GM19324 (cell line): ENCODE measurements around the gene GNB1L.
"Not testable (repeated sequence)": the region's sequence is repeated elsewhere in the genome, so short reads cannot be mapped to it uniquely, and the experiment has no call there.

Experiments
- ATAC-seq: cut with Tn5 transposase; IDR thresholded peaks from one replicate; pipeline ENCODE4 v1.9.1; 2021; ENCODE audit warnings: mild to moderate bottlenecking, moderate library complexity; ENCODE audit not compliant: unreplicated experiment, low FRiP score

The GNB1L gene

DNA sequence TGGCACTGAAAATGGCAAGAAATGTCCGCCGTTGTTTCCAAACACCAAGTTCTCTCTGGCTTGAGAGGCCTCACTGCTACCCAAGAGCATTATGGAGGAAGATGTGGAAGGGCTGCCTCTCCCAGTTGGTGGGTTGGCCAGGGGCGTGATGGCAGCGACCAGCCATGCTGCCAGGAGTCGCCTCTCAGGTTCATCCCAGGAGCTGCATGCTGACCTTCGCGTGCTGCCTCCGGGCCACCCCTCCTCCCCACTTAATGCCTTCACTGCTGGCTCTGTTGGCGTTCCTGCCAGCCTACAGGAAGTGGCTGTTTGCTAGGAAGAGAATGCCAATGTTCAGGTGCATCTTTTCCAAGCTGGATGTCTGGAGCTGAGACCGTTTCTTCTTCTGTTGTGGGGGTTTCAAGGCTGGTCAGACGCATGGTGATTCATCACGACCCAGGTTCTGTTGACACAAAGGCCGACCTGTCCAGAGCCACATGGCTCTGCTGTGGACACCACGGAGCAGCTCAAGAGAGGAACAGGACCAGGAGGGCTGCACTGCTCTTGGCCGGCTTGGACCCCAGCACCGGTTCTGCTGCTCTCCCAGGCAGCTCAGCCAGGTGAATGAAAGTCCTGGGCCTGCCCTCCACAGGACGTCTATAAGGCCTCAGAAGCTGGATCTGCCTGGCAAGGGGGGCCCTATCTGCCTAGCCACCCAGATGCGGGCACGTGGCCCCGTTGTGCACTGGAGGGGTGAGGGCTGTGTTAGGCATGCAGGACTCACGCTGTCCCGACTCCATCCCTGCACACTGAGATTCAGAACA, 69.0 kb downstream of the GNB1L start:
- no peak for ATAC-seq

DNA sequence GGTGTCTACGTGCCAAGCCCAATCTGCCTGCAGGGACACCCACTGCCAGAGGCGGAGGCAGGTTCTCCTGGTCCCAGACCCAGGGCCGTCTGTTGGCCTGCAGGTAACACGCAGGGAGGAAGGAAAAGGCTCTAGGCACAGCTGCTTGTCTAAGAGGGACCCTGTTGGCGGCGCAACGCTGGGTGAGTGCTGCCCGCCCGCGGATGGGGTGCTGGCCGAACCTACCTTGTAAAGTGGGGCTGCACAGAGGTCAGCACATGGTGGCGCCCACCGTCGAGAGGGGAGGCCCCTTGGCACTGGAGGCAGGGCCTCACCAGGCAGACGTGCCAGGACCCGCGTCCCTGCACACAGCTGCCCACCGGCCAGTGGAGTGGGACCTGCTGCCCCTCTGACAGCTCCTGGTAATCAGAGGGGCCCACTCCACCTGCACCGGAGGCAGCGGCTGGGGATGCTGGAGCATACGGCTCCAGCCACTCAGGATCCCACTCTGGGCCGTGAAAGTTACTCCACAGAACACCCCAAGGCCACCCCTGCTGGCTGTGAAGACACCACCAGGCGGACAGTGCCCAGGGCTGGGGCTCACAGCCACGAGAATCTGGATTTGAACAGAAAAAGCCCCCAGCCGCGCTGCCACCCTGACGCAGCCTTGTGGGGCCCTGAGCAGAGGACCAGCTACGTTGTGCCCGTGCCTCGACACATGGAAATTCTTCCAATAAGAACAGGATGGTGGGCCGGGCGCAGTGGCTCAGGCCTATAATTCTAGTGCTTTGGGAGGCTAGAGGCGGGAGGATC, 70.1 kb downstream of the GNB1L start:
- no peak for ATAC-seq

GRCh38 chr22:19783586-19784383, 70.9 kb downstream of the GNB1L start:
- no peak for ATAC-seq

GRCh38 chr22:19782533-19782932, 72.1 kb downstream of the GNB1L start:
- ATAC-seq, result no peak

GRCh38 chr22:19779685-19780268, 74.9 kb downstream of the GNB1L start:
- no peak for ATAC-seq

DNA sequence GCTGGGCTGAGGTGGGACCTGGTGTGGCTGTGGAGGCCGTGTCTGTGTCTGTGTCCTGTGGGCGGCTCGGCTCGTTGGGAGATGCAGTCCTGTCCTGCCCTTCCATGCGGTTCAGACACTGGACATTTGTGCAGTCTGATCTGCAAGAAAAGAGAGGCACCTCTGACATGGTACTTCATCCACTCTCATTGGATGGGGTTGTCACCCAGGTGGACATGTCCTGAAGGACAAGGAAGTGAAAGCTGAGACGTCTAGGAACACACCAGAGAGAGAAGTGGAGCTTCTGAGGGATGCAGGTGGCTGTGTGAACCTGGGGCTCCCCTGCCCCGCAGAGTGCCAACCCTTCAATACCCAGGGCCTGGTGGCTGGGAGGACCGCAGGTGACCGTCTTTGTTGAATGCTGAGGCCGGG, 75.7 kb downstream of the GNB1L start:
- no peak for ATAC-seq

DNA sequence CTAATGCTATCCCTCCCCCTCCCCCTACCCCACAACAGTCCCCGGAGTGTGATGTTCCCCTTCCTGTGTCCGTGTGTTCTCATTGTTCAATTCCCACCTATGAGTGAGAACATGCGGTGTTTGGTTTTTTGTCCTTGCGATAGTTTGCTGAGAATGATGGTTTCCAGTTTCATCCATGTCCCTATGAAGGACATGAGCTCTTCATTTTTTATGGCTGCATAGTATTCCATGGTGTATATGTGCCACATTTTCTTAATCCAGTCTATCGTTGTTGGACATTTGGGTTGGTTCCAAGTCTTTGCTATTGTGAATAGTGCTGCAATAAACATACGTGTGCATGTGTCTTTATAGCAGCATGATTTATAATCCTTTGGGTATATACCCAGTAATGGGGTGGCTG, 77.5 kb downstream of the GNB1L start:
- ATAC-seq, result not testable (repeated sequence)

DNA sequence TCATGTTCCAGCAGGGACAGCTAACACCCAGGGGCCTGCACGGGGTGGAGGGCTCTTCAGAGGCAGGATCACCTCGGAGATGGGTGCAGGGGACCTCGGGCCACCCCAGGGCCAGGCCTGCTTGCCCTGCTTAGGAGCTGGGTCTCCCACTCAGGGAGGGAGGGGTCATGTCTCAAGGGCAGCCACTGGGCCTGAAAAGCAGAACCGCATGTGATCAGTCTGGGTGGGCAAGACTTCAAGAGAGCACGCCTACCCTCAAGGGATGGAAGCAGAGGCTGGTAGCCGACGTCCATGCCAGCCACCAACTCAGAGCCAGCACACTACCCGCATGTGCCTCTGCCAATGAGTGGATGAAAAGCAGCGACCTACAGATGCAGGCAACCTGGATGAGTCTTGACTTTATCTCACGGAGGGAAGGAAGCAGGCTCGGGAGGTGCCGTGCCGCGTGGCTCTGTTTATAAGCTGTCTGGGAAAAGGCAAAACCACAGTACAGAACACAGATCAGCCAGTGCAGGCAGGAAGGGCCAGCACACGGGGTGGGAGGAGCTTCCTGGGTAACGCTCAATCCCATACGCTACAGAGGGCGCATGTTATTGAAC, 78.1 kb downstream of the GNB1L start:
- no peak for ATAC-seq

- ATAC-seq, result no peak
Observed at GRCh38 chr22:19775496-19776325, 79.0 kb downstream of the GNB1L start.

GRCh38 chr22:19774628-19775027, 80.0 kb downstream of the GNB1L start:
- no peak for ATAC-seq

DNA sequence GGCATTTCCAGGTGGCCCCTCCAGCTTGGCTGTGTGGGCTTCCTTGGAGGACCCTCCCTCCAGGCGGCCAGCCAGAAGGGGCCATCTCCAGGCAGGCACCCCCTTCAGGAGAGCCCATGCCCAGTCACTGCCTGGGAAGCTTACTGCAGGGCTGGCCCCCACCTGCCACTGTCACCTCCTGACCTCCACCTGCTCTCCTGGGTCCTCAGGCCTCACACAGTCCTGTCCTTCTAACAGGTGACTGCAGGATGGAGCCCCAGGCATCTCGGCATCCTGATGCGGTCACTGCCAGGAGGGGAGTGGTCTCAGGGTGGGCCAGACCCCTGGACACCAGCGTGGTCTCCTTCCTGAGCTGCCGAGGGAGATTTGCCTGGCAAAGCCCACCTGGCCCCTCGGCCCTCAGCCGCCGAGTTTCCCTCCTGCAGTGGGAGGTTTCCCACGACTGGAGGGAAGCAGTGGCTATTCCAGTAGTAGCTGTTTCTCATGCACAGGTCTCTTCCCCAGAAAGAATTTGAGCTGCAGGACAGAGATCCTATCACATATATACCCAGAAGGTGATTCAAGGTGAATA, 81.1 kb downstream of the GNB1L start:
- ATAC-seq, result no peak

GRCh38 chr22:19772673-19773469, 81.8 kb downstream of the GNB1L start:
- peak; percentile 68 for ATAC-seq

DNA sequence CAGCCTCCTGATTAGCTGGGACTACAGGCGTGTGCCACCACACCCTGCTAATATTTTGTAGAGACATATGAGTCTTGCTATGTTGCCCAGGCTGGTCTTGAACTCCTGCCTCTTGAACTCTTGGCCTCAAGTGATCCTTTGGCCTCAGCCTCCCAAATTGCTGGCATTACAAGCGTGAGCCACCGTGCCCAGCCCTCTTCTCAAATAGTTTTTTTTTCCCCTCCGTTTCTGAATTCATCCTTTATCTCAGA, 82.3 kb downstream of the GNB1L start:
- no peak for ATAC-seq

GRCh38 chr22:19770349-19771220, 84.1 kb downstream of the GNB1L start:
- no peak for ATAC-seq

DNA sequence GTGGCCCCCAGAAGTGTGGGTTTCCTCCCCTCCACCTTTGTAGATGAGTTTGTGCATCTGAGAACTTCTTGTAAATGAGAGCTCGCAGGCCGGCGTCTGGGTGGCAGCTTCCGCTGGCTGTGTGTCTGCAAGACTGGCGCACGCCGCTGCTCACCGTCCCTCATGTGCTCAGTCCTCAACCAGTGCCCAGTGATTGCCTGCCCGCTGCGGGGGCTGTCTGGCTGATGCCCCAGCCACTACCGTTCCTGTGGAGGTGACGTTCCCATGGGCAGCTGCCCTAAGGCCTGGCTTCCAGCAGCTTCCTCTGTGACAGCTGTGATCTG, 85.3 kb downstream of the GNB1L start:
- ATAC-seq, result no peak

DNA sequence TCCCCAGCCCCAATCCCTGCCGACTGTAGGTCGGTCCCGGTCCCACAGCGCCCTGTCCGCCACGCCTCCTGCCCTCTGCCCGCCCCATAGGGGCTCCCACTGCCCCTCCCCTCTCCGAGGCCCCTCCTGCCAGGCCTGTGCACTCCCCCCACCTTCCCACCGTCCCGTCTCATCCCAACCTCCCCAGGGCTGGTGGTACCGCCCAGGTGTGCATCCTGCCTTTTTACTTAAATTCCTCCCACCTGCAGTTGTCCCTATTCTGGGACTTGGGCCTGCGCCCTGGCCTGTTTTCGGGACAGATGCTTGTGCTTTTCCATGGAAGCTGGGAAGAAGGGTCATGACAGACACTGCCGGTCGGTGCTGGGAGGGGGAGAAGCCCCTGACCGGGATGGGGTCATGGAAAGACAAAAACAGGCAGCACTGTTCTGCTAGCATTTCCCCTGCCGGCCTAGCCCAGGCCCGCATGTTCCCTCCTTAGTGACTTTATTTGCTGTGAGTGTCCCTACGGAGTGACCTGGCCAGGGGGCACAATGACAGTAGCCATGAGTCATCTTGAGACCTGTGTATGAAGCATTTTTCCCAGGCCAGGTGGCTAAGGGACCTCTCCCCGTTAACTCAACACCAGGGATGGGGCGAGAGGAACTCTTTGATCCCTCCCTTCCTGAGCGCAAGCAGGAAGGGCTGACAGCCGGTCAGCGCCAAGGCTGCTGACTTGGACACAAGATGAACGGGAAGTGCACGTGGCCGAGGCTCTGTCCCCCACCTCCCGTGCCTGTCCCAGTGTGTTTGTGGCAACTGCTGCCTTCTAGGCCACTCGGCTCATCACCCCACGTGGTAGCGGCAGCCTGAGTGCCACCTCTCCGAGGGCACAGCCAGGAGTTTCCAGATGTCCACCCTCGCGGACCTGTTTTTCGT, 87.0 kb downstream of the GNB1L start:
- ATAC-seq, result no peak
